NCI-H1105 (cell line): Measurements from ENCODE around the gene MRPL2.

Source experiments
- DNase-seq: peaks from one replicate; lab custom pipeline; 2025; lab: John Stamatoyannopoulos, UW

The MRPL2 gene

GRCh38 chr6:43020052-43020705 lies 39.1 kb downstream of the MRPL2 start:
- no peak for DNase-seq

DNA sequence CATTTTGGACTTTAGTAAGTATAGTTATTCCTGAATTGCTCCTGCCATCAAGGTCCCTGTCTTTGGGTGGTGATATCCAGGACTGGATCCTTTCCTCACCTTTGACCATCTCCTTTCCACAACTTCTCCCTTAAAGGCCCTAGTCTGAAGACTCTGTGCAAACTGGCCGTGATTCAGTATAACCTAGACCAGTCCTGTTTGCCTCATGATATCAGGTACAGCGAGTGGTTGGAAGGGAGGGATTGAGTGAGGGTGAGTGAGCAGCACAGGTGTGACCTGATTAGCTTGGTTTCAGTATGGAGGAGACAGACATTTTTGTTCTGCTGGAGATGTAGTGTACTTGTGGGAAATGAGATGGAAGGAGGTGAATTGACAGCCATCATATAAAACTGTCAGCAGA lies 40.1 kb downstream of the MRPL2 start:
- no peak for DNase-seq

DNA sequence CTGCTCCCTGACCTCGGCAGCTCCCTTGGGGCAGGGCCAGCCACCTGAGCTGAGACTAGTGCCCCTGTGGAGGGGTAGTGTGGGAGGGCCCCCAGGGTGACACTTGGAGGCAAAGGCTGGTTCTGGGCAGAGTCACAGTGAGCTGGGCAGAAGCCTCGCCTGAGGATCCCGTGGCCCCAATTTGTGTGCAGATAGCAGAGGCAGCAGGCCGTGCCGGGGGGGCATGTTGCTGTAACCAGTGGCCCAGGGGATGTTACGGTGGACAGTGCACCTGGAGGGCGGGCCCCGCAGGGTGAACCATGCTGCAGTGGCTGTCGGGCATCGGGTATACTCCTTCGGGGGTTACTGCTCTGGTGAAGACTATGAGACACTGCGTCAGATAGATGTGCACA lies 42.3 kb downstream of the MRPL2 start:
- no peak for DNase-seq

DNA sequence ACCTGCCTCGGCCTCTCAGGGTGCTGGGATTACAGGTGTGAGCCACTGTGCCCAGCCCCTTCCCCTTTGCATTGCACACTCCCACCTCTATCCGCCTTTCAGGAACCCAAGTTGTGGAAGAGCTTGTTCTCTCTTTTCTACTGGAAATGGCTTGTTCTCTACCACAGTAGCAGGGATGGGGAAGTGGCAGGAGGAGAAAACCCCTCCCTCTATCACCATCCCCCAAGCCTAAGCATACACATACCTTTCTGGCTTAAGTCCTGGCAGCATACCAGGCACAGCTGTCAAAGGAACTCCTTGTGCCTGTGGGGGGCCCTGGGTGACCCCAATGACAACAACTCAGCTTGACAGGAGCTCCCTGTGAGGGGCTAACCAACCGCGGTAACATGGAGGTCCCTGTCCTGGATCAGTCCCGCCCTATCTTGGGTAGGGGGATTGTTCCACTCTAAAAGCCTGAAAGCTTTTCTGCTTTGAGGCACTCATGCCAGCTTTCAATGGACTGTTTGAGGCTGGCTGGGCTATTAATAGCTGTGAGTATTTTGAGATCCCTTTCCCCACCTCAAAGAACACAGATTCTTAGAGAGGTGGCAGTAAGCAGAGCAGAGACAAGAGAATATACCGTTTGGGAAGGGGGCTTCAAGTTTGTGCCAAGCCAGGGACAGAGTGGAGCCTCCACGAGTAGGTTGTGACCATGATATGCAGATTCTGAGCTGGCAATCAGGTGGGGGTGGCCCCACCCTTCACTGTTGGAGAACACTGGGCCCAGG lies 42.9 kb downstream of the MRPL2 start:
- DNase-seq, result no peak

- DNase-seq, result no peak
These were observed 44.8 kb downstream of the MRPL2 start for GRCh38 chr6:43014434-43014909.

DNA sequence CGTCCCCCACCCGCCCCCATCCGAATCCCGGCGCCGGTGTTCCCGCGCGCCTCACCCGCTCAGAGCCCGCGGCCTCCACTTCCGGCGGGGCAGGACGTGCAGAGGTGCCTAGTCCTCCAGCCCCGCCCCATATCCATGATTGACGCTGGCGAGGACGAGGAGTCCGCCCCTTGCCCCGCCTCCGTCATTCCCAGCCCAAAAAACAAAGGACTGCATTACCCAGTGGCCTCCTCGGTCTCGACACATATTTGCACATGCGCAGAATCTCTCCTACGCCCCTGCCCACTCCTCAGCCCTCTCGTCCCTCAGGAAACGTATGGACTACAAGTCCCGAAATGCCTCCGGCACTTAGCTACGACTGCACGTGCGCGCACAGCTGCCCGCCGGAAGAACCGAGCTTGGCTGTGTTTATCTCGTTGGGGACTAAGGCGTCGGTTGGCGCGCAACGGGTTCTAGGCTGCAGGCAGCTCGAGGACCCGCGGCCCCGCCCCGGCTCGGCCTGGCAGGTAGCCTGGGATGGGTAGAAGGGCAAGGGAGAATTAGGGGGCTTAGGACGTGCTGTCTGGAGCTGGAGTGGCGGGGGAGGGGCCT lies 45.3 kb downstream of the MRPL2 start, which contains the start of the genes KLHDC3 and MEA1:
Gene KLHDC3, plus strand, starts transcription at position 407 of the 591 bp plus-strand sequence. CDS start 2,944 bp downstream, outside the sequence.
Gene MEA1, minus strand, starts transcription at position 104 of the 591 bp plus-strand sequence. CDS start 133 bp downstream, outside the sequence.
- peak; percentile 100 for DNase-seq

- no peak for DNase-seq
These were observed 46.0 kb downstream of the MRPL2 start for GRCh38 chr6:43013097-43013842.

DNA sequence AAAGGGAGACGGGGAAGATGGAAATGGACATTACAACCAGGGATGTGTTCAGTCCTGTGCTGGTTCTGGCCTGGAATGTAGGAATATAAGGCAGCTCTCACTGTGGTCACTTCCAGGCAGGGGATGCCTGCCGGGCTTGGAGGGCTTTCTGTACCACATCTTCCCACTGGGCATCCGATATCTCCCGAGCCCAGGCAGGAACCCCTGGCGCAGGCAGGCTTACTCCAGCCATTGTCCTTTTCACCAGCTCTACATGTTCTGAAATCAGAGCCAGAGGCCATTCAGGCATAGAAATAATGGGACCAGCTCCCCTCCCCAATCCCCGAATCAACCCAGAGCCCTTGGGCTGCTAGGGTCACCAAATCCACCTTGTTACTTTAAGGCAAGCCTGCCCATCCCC lies 46.9 kb downstream of the MRPL2 start:
- DNase-seq, result no peak

- no peak for DNase-seq
These were observed 48.0 kb downstream of the MRPL2 start for GRCh38 chr6:43011207-43011606.

DNA sequence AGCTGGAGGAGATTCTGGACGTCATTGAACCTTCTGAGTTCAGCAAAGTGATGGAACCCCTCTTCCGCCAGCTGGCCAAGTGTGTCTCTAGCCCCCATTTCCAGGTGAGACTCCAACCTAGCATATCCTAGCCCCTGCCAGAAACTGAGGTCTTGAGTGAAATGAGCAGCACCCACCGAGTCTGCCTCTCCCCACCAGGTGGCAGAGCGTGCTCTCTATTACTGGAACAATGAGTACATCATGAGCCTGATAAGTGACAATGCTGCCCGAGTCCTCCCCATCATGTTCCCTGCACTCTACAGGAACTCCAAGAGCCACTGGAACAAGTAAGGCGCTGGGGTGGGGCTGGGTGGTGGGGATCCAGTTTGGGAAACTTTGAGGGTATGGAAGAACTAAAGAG lies 50.1 kb downstream of the MRPL2 start:
- no peak for DNase-seq

DNA sequence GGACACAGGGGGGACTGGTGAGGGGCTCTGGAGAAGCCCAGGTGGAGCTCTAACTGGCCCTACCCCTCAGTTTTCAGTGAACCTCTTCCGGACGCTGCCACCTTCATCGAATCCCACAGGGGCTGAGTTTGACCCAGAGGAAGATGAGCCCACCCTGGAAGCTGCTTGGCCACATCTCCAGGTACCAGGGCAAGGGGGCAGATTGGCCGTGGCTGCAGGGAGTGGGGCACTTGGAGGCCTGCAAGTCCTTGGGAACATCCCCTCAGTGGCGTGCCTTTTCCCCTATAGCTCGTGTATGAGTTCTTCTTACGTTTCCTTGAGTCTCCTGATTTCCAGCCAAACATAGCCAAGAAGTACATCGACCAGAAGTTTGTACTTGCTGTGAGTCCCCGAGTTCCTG lies 52.1 kb downstream of the MRPL2 start:
- no peak for DNase-seq

DNA sequence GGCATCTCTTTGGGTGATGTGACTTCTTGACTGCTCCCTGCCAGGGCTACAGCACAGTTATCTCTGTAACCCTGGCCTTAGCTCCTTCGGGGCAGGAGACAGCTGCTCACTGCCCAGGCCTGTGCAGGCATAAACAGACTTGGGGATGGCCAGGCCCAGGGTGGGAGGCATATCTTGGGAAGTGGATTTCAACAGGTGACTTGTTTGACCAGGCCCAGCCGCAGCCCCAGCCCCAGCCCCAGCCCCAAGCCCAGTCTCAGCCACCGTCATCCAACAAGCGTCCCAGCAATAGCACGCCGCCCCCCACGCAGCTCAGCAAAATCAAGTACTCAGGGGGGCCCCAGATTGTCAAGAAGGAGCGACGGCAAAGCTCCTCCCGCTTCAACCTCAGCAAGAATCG lies 53.0 kb downstream of the MRPL2 start:
- no peak for DNase-seq

- DNase-seq, result no peak
These were observed 53.4 kb downstream of the MRPL2 start for GRCh38 chr6:43005844-43006243.
